ENCODE measurements around the gene PPP2R5D. TPM values are rescaled to one million over a fixed set of nuclear protein-coding genes. Genes with fewer than 3 reads are reported as not detected.

The PPP2R5D gene
- total RNA-seq, 1 experiment from 2014 or later: 52.7 TPM

- no peak overlapping the region for H3K27ac Mint-ChIP-seq
- no peak for TF ChIP-seq ZNF317 (CRISPR knock-in tag; IDR thresholded peaks at IDR 0.05; ENCODE audit: borderline replicate concordance, low read depth)
- TF ChIP-seq NFYB (CRISPR knock-in tag; conservative IDR thresholded peaks at IDR 0.05; ENCODE audit: low read depth): no peak
- no peak for TF ChIP-seq ZNF121 (CRISPR knock-in tag; IDR thresholded peaks at IDR 0.05)
- no peak for TF ChIP-seq HMGXB4 (CRISPR knock-in tag; IDR thresholded peaks at IDR 0.05)
- TF ChIP-seq GRHL2 (CRISPR knock-in tag; IDR thresholded peaks at IDR 0.05; ENCODE audit: insufficient replicate concordance, severe bottlenecking): no peak
- no peak for TF ChIP-seq FOXK1 (CRISPR knock-in tag; IDR thresholded peaks at IDR 0.05)
- no peak for TF ChIP-seq ZNF138 (CRISPR knock-in tag; conservative IDR thresholded peaks at IDR 0.05)
- TF ChIP-seq FOXP1 (CRISPR knock-in tag; IDR thresholded peaks at IDR 0.05; ENCODE audit: borderline replicate concordance): no peak
- no peak for TF ChIP-seq IRF2 (CRISPR knock-in tag; IDR thresholded peaks at IDR 0.05; ENCODE audit: borderline replicate concordance, low read depth)
- TF ChIP-seq ZNF396 (CRISPR knock-in tag; IDR thresholded peaks at IDR 0.05; ENCODE audit: borderline replicate concordance): no peak
- TF ChIP-seq E2F5 (CRISPR knock-in tag; IDR thresholded peaks at IDR 0.05): no peak
- no peaks in the 10 kb centered on the region for H3K27me3 Mint-ChIP-seq (ENCODE audit: low read depth)
- ChIA-PET CTCF (no interaction called here), POLR2A (interaction anchor here (1.0 to 1.1 kb wide), 2 partner anchors 30 to 80 kb away, joined by 3 read pairs; partner anchors contain the start of genes CNPY3 and PEX6)
- ATAC-seq (no peak), DNase-seq (ENCODE audit: low spot score) (peak; percentile 36)
- H3K36me3 Mint-ChIP-seq: peaks cover 55% of the 10 kb centered on the region
- H3K4me1 Mint-ChIP-seq: peaks cover 15% of the 10 kb centered on the region
- no peaks in the 10 kb centered on the region for H3K9me3 Mint-ChIP-seq
- no peak overlapping the region for H3K4me3 Mint-ChIP-seq
Measured at GRCh38 chr6:43009124-43009523, 24.8 kb downstream of the PPP2R5D start.

GRCh38 chr6:43011207-43011606, 26.8 kb downstream of the PPP2R5D start:
- H3K4me3 Mint-ChIP-seq: no peak overlapping the region
- H3K36me3 Mint-ChIP-seq: peaks cover 48% of the 10 kb centered on the region
- TF ChIP-seq ATF3 (CRISPR knock-in tag; conservative IDR thresholded peaks at IDR 0.05): no peak
- no peak for TF ChIP-seq ZNF396 (CRISPR knock-in tag; IDR thresholded peaks at IDR 0.05; ENCODE audit: borderline replicate concordance)
- TF ChIP-seq ATF6 (CRISPR knock-in tag; IDR thresholded peaks at IDR 0.05): no peak
- TF ChIP-seq ZNF317 (CRISPR knock-in tag; IDR thresholded peaks at IDR 0.05; ENCODE audit: borderline replicate concordance, low read depth): no peak
- TF ChIP-seq ZNF423 (CRISPR knock-in tag; IDR thresholded peaks at IDR 0.05): no peak
- TF ChIP-seq HMGA2 (CRISPR knock-in tag; IDR thresholded peaks at IDR 0.05): no peak
- no peak for TF ChIP-seq PRDM15 (CRISPR knock-in tag; IDR thresholded peaks at IDR 0.05)
- TF ChIP-seq GRHL2 (CRISPR knock-in tag; IDR thresholded peaks at IDR 0.05; ENCODE audit: insufficient replicate concordance, severe bottlenecking): no peak
- TF ChIP-seq TCF7 (CRISPR knock-in tag; IDR thresholded peaks at IDR 0.05; ENCODE audit: low read depth): no peak
- no peak for TF ChIP-seq IRF1 (CRISPR knock-in tag; IDR thresholded peaks at IDR 0.05)
- no peak for TF ChIP-seq FOXJ3 (CRISPR knock-in tag; IDR thresholded peaks at IDR 0.05; ENCODE audit: borderline replicate concordance)
- TF ChIP-seq CBFB (CRISPR knock-in tag; IDR thresholded peaks at IDR 0.05; ENCODE audit: low read depth): no peak
- no peak overlapping the region for H3K27ac Mint-ChIP-seq
- ATAC-seq (peak; percentile 6; the same call in 1 of the 2 replicates), DNase-seq (ENCODE audit: low spot score) (no peak)
- no peaks in the 10 kb centered on the region for H3K9me3 Mint-ChIP-seq
- no peaks in the 10 kb centered on the region for H3K27me3 Mint-ChIP-seq (ENCODE audit: low read depth)
- ChIA-PET POLR2A (no interaction called here), CTCF (interaction anchor here (1.2 to 1.3 kb wide), 2 partner anchors 12 to 40 kb away, joined by 3 to 5 read pairs; no protein-coding TSS in a partner anchor)
- peaks cover 27% of the 10 kb centered on the region for H3K4me1 Mint-ChIP-seq

All from WTC11 (cell line).